ENCODE data around the gene PCNX2.

- no peak for TF ChIP-seq YY1 (IDR thresholded peaks at IDR 0.05; ENCODE audit: insufficient read depth, insufficient read length)
- no peak for TF ChIP-seq SUZ12 (IDR thresholded peaks at IDR 0.05; ENCODE audit: extremely low read depth, insufficient read depth, insufficient read length)
Observed at GRCh38 chr1:233337505-233337904, 42.0 kb upstream of the PCNX2 start.
